Breast epithelium (tissue), 3 donors: Measurements from ENCODE around the gene KRTAP5-1.

ENCODE experiments used
- POLR2A ChIP-seq: fragments of 450-650 bp; IDR thresholded peaks from one replicate; pipeline ENCODE4 v1.6.1; 2016; ENCODE audit warnings: antibody characterized with exemption, mild to moderate bottlenecking, moderate library complexity
- POLR2AphosphoS5 ChIP-seq, 3 donors: sonication (generic); formaldehyde crosslinking; IDR thresholded peaks; one replicate each; pipeline ENCODE4 v1.6.1; 2017; ENCODE audit warnings: antibody characterized with exemption in 3 of 3
- TF ChIP-seq, protein P1 (sequence below), 3 donors: fragments of 450-650 bp; IDR thresholded peaks; one replicate each; pipeline ENCODE4 v1.5.1; 2016 to 2017; ENCODE audit warnings: antibody characterized with exemption in 3 of 3, mild to moderate bottlenecking in 3 of 3, moderate library complexity in 3 of 3

DNA sequence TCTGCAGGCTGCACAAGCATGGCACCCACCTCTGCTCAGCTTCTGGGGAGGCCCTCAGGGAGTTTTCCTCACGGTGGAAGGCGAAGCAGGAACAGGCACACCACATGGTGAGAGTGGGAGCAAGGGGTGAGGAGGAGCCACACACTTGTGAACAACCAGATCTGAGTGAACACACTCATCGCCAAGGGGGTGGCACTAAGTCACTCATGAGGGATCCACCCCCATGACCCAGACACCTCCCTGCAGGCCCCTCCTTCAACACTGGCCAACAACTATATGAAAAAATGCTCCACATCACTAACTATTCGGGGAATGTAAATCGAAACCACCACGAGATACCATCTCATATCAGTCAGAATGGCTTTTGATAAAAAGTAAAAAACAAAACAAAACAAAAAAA, 13.7 kb upstream of the KRTAP5-1 start:
- TF ChIP-seq, protein P1, sequence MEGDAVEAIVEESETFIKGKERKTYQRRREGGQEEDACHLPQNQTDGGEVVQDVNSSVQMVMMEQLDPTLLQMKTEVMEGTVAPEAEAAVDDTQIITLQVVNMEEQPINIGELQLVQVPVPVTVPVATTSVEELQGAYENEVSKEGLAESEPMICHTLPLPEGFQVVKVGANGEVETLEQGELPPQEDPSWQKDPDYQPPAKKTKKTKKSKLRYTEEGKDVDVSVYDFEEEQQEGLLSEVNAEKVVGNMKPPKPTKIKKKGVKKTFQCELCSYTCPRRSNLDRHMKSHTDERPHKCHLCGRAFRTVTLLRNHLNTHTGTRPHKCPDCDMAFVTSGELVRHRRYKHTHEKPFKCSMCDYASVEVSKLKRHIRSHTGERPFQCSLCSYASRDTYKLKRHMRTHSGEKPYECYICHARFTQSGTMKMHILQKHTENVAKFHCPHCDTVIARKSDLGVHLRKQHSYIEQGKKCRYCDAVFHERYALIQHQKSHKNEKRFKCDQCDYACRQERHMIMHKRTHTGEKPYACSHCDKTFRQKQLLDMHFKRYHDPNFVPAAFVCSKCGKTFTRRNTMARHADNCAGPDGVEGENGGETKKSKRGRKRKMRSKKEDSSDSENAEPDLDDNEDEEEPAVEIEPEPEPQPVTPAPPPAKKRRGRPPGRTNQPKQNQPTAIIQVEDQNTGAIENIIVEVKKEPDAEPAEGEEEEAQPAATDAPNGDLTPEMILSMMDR (IDR thresholded peaks at IDR 0.05) = no peak
- TF ChIP-seq POLR2A (no peak), POLR2AphosphoS5 (IDR thresholded peaks at IDR 0.05) (no peak)
